ENCODE results near the gene ATP9B.

The ATP9B gene

DNA sequence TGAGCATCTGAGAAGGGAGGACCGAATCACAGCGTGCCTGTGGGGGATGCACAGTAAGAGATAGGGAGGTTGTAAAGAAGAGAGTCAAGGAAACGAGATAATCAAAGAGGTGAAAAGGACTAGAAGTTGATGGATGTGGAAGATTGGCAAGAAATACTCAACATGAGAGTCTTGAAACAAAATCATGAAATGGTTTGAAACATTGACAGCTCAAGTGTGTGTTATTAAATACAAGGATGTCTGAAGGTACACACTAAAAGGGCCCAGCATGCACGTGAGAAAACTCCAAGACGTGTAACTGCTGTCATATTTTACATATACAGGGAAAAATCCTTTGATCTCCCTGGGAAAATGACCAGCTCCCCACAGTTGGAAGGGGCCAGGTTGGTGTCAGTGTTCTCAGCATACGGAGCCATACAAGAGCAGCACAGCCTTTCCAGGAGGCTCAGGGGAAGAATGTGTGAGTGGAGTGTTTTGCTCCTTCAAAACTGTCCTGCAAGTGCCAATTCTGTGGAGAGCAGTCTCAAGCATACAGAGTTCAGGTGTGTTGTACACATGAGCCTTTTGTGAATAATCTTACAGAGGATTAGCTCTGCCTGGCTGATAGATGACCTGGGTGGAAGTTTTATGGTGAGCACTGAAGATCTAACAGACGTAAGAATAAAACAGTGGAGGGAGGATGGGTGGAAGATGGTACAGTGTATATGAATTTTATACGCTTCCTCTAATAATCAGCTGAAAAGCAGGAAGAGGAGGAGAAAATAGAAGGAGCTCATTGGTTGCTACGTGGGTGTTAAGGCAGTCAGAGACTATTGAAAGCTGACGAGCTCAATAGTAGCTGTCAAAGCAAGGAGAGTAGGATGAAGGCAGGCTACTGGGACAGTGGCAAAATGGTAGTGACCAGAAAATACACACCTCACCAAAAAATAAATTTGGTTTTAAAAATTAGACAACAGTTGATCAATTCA lies 126.8 kb downstream of the ATP9B start:
- in situ Hi-C loops (cut with HindIII; ENCODE audit: low sequenced_read_pairs): no loop called here

DNA sequence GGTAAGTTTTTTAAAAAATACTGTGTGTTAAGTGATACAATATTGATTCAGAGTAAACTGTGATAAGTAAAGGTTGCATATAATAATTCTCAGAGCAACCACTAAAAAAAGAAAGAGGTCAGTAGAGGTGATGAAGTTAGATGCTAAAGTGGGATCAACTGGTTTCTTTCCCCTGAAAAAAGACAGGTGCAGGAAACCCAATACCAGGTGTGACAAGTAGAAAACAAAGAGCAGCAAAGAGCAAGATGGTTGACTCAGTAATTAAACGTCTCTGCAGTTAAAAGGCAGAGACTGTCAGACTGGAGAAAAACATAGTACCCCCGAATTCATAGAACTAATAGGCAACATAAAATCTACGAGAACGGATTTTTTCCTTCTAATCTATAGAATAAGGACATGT lies 128.3 kb downstream of the ATP9B start:
- in situ Hi-C loops (cut with HindIII; ENCODE audit: low sequenced_read_pairs): no loop called here

DNA sequence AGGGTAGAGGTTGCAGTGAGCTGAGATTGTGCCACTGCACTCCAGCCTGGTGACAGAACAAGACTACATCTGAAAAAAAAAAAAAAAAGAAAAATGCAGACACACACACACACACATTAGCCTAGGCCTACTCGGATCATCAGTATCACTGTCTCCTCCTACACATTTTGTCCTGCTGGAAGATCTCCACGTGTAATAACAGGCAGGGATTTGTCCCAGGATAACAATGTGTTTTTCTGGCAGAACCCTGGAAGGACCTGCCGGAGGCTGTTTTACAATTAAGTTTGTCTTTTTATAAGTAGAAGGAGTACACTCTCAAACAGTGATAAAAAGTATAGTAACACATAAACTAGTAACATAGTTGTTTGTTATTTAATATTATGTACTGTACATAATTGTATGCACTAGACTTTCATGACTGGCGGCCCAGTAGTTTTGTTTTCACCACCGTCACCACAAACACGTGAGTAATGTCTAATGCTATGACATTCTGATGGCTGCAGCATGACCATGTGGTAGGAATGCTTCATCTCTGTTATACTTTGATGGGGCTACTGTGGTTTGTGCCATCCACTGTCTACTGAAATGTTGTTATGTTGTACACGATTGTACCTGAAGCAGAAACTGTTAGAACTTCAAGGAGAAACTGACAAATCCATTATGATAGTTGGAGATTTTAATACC lies 130.6 kb downstream of the ATP9B start:
- in situ Hi-C loops (cut with HindIII; ENCODE audit: low sequenced_read_pairs): no loop called here

DNA sequence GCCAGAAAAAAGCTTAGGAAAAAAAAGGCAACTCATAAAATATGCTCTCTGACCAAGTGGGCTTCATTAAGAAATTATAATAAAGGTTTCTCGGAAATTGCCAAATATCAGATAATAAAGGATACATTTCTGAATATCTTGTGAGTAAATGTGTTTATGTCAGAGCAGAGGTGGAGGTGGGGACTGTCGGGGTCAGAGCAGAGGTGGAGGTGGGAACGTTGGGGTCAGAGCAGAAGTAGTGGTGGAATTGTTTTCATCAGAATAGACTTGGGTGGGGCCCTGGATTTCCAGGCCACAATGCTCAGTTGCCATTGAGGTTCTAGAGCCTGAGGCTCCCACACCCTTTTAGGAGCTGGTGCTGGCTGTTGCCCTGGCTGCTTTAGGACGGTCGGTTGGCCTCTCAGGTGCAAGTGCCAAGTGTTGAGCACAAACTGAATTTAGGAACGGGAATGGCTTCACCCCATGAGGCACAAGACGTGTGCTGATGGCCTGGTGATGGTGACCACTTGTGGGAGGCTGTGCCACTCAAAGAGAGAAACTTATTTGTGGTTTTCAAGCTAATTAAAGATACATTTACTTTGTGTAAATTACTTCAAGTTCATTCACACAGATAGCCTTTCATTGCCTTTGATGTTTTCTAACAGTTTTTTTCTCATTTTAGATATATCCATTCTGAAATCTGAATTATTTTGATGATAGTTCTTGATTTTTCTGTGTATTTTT lies 131.5 kb downstream of the ATP9B start:
- in situ Hi-C loops (cut with HindIII; ENCODE audit: low sequenced_read_pairs): no loop called here

DNA sequence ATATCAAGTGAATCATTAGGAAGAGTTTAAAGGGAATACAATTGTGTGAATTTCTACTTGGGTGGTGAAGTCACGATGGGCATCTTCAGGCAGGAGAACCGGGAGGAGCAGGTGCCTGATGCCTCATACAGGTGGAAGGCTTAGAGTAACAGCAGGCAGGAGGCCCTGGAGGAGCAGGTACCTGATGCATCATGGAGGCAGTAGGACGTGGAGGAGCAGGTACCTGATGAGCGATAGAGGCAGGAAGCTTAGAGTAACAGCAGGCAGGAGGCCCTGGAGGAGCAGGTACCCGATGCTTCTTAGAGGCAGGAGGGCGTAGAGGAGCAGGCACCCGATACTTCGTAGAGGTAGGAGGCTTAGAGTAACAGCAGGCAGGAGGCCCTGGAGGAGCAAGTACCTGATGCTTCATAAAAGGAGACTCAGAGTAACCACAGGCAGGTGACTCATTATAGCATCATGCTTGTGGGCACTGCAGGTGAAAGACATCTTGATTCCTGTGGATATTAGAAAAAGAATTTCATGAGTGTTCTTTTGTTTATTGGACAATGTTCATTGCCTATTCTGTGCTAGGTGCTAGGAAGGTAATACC lies 133.9 kb downstream of the ATP9B start:
- in situ Hi-C loops (cut with HindIII; ENCODE audit: low sequenced_read_pairs): no loop called here

DNA sequence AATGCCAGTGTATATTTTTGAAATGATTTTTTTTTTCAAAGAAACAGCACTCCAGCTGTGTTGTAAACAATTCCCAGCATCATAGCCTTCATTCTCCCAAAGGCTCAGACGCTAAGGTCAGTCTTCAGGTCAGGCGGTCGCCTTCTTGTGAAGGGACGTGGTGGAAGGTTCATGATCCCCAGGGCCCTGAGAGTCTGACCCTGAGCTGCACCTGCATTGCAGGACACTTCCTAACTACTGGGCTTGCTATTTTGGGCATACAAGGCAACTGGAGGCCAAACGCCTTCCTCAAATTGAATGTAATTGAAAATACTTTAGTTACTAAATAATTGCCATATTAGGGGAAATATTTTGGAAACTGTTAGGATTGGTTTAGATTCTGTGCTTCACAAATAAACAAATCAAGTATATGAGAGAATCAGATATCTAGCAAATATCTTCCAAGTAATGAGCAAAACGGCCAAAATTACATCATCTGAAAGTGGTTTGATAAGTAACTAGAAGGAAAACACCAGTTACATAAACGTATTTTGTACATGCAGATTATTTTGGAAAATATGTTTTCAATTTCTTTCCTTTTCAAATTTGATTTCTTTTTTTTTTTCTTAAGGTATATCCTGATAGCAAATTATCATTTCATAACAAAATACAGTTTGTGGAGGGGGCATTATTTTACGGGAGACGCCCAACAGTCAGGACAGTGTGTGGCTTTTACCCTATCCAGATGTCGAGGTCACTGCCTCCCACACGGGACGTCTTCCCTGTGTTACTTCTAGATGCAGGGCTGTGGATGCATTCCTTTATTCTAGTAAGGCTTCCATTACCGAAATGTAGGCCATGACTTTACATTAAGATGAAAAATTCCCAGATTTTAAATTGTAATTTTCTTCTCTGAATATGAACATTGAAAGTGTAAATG lies 136.0 kb downstream of the ATP9B start:
- in situ Hi-C loops (cut with HindIII; ENCODE audit: low sequenced_read_pairs): no loop called here

DNA sequence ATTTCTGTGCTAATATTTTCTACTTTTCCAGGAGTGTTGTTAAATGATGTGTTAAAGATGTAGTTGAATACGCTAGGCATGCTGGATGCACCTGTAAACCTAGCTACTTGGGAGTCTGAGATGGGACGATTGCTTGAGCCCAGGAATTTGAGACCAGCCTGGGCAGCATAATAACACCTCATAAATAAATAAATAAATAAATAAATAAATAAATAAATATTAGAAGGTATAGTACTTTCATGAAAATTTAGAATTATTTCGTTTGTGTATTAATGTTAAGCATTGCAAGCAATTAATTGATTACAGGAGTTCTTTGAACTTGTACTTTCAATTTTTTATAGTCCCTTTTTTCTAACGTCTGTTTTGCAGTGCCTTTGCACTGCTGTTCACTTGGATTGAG lies 137.2 kb downstream of the ATP9B start:
- in situ Hi-C loops (cut with HindIII; ENCODE audit: low sequenced_read_pairs): no loop called here

DNA sequence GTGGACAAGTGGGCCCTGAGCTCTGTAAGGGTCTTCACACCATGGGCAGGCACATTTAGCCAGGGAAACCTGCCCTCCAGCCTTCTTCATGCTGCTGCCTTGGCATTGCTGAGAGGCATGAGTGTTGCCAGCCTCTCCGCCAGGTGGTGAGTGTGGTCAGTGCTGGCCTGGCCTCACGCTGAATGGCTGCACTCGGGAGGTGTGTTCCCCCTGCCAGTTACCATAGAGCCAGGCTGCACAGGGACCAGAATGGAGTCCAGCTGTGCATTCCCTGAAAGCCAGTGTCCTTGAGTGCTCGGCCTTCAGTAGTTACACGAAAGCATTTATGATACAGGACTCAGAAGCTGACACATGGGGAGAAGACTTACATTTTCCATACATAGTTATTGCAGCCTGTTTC lies 139.7 kb downstream of the ATP9B start:
- in situ Hi-C loops (cut with HindIII; ENCODE audit: low sequenced_read_pairs): no loop called here

DNA sequence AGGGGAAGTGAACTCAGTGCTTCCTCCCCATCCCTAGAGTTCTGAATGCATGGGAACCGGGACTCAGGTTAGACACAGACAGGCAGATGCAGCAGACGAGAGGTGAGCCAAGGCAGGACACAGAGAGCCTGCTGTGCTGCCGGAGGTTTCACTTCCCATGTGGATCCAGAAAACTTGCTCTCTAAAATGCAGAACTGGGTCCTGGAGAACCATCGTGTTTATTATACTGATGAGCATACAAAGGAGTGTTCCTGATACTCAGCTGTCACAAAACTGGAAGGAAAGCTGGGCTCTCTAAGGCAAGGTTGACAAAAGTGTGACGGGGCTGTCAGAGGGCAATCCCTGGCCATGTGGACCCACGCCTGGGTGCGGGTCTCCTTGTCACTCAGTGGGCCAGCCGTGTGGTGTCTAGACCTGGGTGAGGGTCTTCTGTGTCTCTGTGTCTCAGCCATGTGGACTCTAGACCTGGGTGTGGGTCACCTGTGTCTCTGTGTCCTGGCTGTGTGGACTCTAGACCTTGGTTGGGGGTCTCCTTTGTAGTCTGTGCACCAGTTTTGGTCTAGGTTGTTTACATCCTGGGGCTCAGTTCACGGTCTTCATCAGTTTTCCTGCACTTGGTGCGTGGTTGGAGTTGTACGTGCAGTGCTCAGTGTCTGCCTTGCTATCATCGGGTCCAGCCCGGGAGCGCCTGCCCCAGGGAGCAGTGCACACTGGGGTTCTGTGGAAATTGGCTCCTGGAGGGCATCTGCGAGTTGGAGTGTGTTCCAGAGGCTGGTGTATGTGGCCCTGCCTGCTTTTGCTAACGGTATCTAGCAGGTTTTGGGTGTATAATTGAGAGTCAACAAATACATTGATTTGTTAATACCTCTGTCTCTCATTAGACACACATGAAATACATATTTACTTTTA lies 141.1 kb downstream of the ATP9B start:
- in situ Hi-C loops (cut with HindIII; ENCODE audit: low sequenced_read_pairs): no loop called here

DNA sequence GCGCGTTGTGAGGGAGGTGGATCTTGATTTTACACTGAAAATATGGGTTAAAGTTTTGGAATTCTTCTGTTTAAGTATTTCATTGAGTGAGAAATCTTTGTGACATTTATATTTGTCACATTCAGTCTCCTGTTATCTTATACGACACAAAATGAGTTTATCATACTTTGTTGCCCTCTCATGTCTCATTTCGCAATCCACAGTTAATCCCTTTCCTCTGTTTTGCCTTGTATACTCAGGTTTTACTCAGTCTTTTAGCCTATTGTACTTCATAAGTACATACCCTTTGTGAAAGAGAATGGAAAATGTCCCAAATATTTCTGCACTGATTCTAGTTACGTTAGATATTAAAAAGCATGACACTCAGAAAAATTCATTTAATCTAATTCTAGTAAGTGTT lies 142.7 kb downstream of the ATP9B start:
- in situ Hi-C loops (cut with HindIII; ENCODE audit: low sequenced_read_pairs): no loop called here

DNA sequence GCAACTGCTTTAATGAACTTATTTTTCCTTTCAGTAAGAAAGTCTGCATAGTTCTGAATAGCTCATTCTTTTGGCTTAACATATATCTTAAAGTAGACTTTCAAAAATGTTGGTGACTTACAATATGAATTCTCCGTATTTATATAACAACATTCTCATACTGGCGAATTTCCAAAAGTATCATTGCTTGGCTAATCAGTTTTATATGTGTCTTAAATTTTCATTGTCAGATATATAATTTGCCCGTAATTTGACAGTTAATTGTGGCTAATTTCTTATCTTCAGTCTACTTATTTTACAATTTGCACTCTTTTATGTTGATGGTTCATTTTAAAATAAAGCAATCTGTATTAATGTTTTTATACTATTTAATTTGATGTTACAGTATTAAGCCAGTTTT lies 144.9 kb downstream of the ATP9B start:
- in situ Hi-C loops (cut with HindIII; ENCODE audit: low sequenced_read_pairs): no loop called here

DNA sequence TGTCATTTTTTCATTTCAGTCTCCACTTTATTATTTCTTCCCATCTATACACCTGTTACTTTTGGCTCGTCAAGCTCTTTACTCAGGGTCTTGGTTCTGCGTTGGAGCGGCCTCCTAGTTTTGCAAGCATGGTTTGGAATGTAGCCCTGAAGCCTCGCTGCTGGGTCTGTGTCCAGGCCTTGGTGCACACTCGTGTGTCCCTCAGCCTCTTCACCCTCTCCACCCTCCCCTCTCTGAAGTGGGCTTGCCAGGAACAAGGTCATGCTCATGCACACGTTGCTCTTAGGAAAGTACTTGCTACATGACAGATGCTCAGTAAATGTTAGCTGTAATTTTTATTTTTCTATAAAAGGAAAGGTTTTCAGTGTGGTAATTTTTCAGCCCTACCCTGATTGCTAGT lies 147.0 kb downstream of the ATP9B start:
- in situ Hi-C loops (cut with HindIII; ENCODE audit: low sequenced_read_pairs): no loop called here

DNA sequence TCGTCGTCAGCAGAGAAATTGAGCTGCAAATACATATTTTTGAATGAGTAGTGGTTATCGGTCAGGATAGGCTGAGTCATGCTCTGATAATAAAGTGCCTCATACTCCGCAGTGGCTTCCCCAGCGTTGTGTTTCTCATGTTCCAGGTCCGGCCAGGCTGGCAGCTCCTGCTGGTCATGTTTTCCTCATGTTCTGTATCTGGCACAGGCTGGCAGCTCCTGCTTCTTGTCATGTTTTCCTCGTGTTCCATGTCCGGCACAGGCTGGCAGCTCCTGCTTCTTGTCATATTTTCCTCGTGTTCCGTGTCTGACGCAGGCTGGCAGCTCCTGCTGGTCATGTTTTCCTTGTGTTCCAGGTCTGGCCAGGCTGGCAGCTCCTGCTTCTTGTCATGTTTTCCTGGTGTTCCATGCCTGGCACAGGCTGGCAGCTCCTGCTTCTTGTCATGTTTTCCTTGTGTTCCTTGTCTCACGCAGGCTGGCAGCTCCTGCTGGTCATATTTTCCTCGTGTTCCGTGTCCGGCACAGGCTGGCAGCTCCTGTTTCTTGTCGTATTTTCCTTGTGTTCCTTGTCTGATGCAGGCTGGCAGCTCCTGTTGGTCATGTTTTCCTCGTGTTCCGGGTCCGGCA lies 148.9 kb downstream of the ATP9B start:
- in situ Hi-C loops (cut with HindIII; ENCODE audit: low sequenced_read_pairs): no loop called here

DNA sequence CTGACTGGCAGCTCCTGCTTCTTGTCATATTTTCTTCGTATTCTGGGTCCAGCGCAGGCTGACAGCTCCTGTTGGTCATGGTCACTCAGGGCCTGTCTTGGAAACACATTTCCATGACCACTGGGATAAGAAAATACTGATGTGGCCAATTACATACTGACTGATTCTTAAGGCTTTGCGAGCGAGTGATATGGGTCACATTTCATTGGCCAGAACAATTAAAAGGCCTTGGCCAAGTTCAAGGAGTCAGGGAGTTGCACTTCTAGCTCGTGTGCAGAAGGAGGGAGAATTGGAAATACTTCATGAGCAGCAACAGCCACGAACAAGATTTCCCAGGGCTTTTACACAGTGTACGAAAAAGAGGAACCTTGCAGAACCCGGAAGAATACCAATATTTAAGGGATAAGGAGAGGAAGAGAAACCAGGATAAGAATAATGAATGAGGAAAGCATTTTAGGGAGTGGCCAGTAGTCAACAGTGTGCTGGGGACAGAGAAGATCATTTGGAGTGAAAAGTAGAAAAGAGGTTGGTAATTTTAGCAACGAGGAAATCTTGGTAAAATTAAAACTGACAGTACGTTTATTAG lies 149.5 kb downstream of the ATP9B start:
- in situ Hi-C loops (cut with HindIII; ENCODE audit: low sequenced_read_pairs): no loop called here

DNA sequence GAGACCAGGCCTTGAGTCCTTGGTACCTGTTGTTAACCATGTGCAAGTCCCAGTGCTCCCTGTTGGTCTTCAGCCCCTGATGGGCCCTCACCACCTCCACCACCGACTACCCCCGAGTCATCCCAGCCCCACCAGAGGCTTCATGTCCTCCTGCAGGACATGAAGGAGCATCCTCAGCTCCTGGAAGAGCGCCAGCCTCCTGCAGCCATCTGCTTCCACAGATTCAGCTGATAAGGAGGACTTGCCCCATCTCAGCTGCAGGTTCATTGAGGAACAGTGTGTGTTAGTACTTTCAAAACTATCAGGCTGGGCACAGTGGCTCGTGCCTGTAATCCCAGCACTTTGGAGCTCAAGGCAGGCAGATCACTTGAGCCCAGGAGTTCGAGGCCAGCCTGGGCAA lies 151.9 kb downstream of the ATP9B start:
- in situ Hi-C loops (cut with HindIII; ENCODE audit: low sequenced_read_pairs): no loop called here

DNA sequence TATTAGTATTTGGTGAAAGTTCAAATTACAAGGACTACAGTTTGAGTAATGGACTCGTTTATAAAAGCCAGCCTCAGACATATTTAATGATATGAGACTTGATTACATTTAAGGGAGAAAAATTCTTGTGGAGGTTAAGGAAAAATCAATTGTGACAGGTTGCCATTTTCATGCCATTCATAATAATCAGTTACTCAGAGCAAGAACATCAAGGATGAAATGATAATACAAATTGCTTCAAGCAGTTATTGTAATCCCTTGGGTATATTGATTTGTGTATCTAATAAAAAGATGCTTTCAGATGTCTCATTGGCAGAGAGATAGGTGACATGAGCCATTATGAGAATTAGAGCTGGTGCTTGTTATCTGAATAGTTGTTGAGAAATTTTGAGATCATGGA lies 153.6 kb downstream of the ATP9B start:
- in situ Hi-C loops (cut with HindIII; ENCODE audit: low sequenced_read_pairs): no loop called here

DNA sequence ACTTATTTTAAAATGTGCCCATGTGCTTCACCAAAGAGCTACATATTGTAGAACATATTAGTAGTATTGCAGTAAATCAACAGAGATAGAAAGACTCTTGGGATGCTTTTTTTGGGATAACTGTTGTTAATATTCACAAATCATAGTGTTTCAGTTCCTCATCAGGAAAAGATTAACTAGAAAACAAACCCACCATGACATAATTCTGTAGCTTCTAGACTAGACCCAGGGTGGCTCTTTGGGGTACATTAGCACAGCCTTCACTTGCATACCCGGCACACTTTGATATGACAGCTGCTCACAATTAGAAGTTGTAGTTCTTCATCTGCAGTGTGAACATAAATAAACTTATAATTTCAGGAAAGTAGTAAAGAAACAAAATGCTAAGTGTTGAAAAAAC lies 154.2 kb downstream of the ATP9B start:
- in situ Hi-C loops (cut with HindIII; ENCODE audit: low sequenced_read_pairs): no loop called here

DNA sequence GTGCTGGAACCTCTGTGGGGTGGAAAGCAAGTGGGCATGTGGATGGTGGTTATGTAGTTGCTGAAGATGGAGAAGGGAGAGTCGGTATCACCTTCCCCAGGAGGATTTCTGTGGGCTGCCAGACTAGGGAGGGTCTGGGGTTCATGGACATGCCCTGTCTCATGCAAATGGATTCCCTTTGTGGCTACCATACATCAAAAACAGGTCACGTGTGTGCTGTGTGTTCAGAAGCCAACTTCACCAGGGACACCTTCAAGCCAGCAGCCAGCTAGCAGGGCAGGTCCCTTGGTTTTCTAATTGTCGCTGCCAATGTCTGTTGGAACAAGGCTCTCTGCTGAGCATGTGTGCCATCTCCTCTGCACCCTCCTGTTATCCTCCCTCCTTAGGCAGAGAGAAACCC lies 155.2 kb downstream of the ATP9B start:
- in situ Hi-C loops (cut with HindIII; ENCODE audit: low sequenced_read_pairs): no loop called here
